BE2C (cell line): Measurements from ENCODE around the gene S100A5.

Experiments
- DNase-seq: peaks from one replicate; pipeline ENCODE4 v3.0.0-alpha.2; 2020
- H3K27me3 ChIP-seq: fragments of 250-450 bp; sonication (Bioruptor Pico); 2 replicates; pipeline ENCODE4 v1.5.1; 2020; ENCODE audit warnings: mild to moderate bottlenecking
- H3K36me3 ChIP-seq: fragments of 250-450 bp; sonication (Bioruptor Pico); 2 replicates; pipeline ENCODE4 v1.5.1; 2020; ENCODE audit warnings: mild to moderate bottlenecking
- H3K4me1 ChIP-seq: fragments of 250-450 bp; sonication (Bioruptor Pico); 2 replicates; pipeline ENCODE4 v1.5.1; 2020
- H3K4me3 ChIP-seq: 2 replicates; pipeline ENCODE4 v1.5.1; 2011; ENCODE audit warnings: low read depth, low read length
- H3K9me3 ChIP-seq: fragments of 250-450 bp; sonication (Bioruptor Pico); 2 replicates; pipeline ENCODE4 v1.5.1; 2020
- CTCF ChIP-seq: IDR thresholded peaks from 2 replicates; pipeline ENCODE4 v1.5.1; 2012; ENCODE audit warnings: mild to moderate bottlenecking, low read depth, low read length

S100A5 gene

GRCh38 chr1:153548722-153549688 lies 8.3 kb upstream of the S100A5 start, which contains the start of gene S100A3:
Gene S100A3 (minus strand): TSS chr1:153549258. CDS start chr1:153548485, 773 bp downstream.
- DNase-seq = peak; percentile 64
- no peak for TF ChIP-seq CTCF
- H3K27me3 ChIP-seq = no peaks in the 10 kb centered on the region
- no peaks in the 10 kb centered on the region for H3K9me3 ChIP-seq
- H3K4me1 ChIP-seq = peaks cover 47% of the 10 kb centered on the region
- no peaks in the 10 kb centered on the region for H3K36me3 ChIP-seq
- H3K4me3 ChIP-seq = no peak within 1 kb of the TSS

GRCh38 chr1:153547560-153548551 lies 7.1 kb upstream of the S100A5 start:
- TF ChIP-seq CTCF = no peak
- H3K36me3 ChIP-seq = no peaks in the 10 kb centered on the region
- H3K4me3 ChIP-seq = no peak overlapping the region
- H3K4me1 ChIP-seq = peaks cover 42% of the 10 kb centered on the region
- no peaks in the 10 kb centered on the region for H3K9me3 ChIP-seq
- peak; percentile 44 for DNase-seq
- no peaks in the 10 kb centered on the region for H3K27me3 ChIP-seq

DNA sequence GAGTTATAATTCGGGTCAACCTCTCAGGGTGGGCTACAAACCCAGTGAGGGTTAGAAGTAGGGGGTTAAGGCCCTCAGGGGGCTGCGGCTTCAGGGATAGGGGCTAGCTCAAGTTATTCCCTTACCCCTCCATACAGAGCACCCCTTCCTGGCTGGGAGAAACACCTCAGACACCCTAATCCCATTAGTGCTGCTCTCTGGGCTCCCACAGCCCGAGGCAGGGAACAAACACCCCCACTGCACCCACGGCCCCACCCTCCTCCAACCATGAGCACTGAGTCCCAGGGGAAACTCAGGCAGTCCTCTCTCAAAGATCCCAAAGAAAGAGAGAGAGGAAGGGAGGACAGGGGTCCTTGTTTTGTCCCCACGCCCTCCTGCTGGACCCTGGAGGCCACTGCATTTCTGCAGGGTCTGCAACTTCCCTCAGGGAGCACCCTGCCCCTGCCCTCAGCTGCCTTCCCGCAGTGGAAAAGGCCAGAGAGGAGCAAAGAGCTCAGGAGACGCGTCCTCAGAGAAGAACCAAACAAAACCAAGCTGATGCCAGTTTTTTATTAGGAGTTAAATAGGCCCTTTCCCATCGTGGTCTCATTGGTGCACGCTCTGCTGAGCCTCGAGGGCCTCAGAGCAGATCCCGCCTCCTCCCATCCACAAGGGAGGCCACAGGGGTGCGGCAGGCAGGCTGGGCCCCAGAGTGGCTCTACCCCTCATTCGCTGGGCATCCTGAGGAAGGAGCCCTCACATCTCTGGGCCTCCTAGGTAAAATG lies 6.2 kb upstream of the S100A5 start:
- no peak overlapping the region for H3K4me3 ChIP-seq

DNA sequence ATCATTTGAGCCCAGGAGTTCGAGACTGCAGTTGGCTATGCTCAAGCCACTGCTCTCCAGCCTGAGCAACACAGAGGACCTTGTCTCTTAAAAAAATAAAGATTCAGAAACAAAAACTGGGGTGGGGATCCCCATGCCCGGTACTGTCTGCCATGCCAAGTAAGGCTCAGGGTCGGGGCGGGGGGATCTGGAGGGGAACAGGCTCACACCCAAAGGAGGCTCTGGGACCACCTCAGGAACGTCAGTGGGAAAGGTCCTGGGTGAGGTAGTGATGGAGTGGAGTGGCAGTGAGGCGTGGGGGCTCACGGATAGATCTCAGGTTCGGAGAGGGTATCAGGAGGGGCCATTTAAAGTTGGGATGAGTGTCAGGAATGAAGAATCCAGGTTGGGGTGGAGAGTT lies 5.6 kb upstream of the S100A5 start:
- H3K9me3 ChIP-seq = no peaks in the 10 kb centered on the region
- H3K4me1 ChIP-seq = peaks cover 42% of the 10 kb centered on the region
- no peaks in the 10 kb centered on the region for H3K36me3 ChIP-seq
- DNase-seq = no peak
- no peaks in the 10 kb centered on the region for H3K27me3 ChIP-seq
- no peak for TF ChIP-seq CTCF
- H3K4me3 ChIP-seq = no peak overlapping the region

More for the DNA sequence above, 6.2 kb upstream of the S100A5 start:
- Histone ChIP-seq H3K27me3 (no peaks in the 10 kb centered on the region), H3K4me1 (peaks cover 42% of the 10 kb centered on the region), H3K9me3 (no peaks in the 10 kb centered on the region), H3K36me3 (no peaks in the 10 kb centered on the region)
- DNase-seq = no peak
- TF ChIP-seq CTCF = no peak

DNA sequence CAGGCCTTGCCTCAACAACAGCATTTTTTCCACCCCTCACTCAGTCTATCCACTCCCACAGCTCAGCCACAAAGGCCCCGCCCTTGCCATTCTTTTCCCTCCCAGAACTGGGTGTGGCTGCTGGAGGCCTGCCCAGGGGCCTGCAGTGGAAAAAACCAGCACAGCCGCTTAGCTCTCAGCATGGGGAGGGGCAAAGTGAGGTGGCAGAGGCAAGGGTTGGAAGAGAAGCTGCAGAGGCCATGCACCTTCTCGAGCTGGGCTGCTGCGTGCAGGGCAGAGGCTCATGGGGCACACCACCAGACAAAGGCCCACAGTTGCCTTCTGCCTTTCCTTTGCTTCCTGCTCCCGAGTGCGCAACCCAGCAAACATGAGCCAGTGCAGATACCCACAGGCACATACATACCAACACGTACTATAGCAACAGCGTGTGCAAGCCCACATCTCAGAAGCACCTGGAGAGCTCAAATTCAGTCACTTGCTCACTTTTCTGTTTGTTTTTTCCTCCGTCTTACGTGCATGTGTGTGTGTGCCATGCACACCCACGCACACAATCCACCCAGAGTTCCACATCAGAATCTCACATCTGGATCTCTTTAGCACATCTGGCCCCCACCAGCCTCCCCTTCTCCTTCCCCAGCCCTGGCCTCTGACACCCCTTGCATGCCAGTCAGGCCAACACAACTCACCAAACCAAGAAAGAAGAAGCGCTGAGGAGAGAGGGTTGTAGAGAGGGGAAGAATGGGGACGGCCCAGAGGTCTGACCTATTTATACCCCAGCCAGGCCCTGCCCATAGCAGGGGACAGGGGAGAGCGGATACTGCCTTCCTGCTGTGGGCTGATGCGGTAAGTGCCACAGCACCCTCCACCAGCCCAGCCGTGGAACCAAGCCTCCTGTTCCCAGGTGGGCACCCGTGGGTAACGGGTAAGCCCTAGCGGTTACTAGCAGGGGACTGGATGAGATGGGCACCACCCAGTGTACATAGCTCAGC lies 4.6 kb upstream of the S100A5 start, which contains the start of gene S100A4:
TSS of gene S100A4 (minus strand) at position 740 of the 989 bp plus-strand sequence. CDS start 1,012 bp downstream, outside the sequence.
- Histone ChIP-seq H3K27me3 (no peaks in the 10 kb centered on the region), H3K4me3 (peak within 1 kb of the TSS; percentile 7; the same call in 1 of the 2 replicates), H3K9me3 (no peaks in the 10 kb centered on the region), H3K36me3 (no peaks in the 10 kb centered on the region), H3K4me1 (peaks cover 42% of the 10 kb centered on the region)
- DNase-seq = peak; percentile 97
- TF ChIP-seq CTCF = no peak
